NCI-H1436 treated with DMSO at 0.1 percent for 48 hours (cell line): ENCODE measurements around the gene CD40LG.

Experiments used
- DNase-seq: peaks from one replicate; lab custom pipeline; 2025; lab: John Stamatoyannopoulos, UW

CD40LG gene

DNA sequence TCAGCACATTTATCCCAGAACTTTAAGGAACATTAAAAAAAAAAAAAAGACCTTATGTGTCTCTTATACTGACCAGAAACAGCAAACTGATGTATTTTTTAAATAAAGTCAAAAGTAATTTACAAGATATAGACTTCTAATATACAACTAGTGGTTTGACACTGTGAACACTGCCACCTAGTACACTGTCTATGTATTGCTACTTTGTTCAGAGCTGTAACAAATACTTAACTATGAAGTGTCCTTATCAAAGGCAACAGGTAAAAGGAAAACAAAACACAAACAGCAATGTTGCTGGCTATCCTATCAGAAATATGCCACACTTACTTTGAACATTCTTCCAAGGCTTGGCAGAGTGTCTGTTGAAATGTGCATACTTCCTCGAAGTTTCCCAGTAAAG lies 60.4 kb downstream of the CD40LG start:
- DNase-seq = no peak
